HEK293 (cell line): ENCODE results near the gene ZRANB1.

ENCODE experiments used
- CTCF ChIA-PET: fragments of 350-600 bp; formaldehyde crosslinking; extraction: SDS; loops from one replicate; lab custom pipeline; 2021; ENCODE audit warnings: antibody characterized with exemption; lab: Yijun Ruan, JAX
- POLR2A ChIA-PET: fragments of 300-600 bp; formaldehyde crosslinking; extraction: SDS; loops from one replicate; lab custom pipeline; 2020; ENCODE audit warnings: antibody characterized with exemption, inconsistent platforms; lab: Yijun Ruan, JAX
- H3K27ac ChIP-seq: fragments of 200-500 bp; sonication (Bioruptor generic); 2 replicates; pipeline ENCODE4 v1.5.1; 2014; ENCODE audit warnings: low read depth, low read length, control low read depth, inconsistent platforms; ENCODE audit errors: extremely low read depth
- H3K36me3 ChIP-seq, 2 experiments: fragments of 200-500 bp in 1 of 2; sonication (Bioruptor generic) in 1 of 2; 1 replicate in 1 of 2; 2 replicates in 1 of 2; pipeline ENCODE4 v1.5.1; 2014 to 2017; ENCODE audit warnings: inconsistent platforms in 2 of 2, low read length in 2 of 2; ENCODE audit not compliant: control insufficient read depth in 2 of 2, insufficient read depth in 1 of 2
- H3K4me1 ChIP-seq: fragments of 200-500 bp; sonication (Bioruptor generic); 2 replicates; pipeline ENCODE4 v1.5.1; 2014; ENCODE audit warnings: mild to moderate bottlenecking, low read length, inconsistent platforms; ENCODE audit not compliant: control insufficient read depth, insufficient read depth
- H3K4me3 ChIP-seq: 2 replicates; pipeline ENCODE4 v1.5.1; 2011; ENCODE audit warnings: low read depth, mild to moderate bottlenecking, control low read depth, low read length, moderate library complexity
- H3K9me3 ChIP-seq: fragments of 200-500 bp; sonication (Bioruptor generic); 2 replicates; pipeline ENCODE4 v1.5.1; 2014; ENCODE audit warnings: low read depth, low read length, inconsistent platforms; ENCODE audit not compliant: control insufficient read depth, insufficient read depth
- HOXA7 ChIP-seq: sonication (generic); formaldehyde crosslinking; IDR thresholded peaks from 2 replicates; pipeline ENCODE4 v1.8.1; 2022; ENCODE audit warnings: missing genetic modification reagents, borderline replicate concordance
- KLF7 ChIP-seq: fragments of 450-650 bp; formaldehyde crosslinking; IDR thresholded peaks from 2 replicates; pipeline ENCODE4 v1.5.1; 2016; ENCODE audit warnings: missing biosample characterization, missing genetic modification characterization, borderline replicate concordance
- SP3 ChIP-seq: fragments of 450-650 bp; formaldehyde crosslinking; IDR thresholded peaks from 2 replicates; pipeline ENCODE4 v1.5.1; 2016; ENCODE audit warnings: missing biosample characterization, missing genetic modification characterization
- ZBTB17 ChIP-seq: fragments of 450-650 bp; formaldehyde crosslinking; IDR thresholded peaks from 2 replicates; pipeline ENCODE4 v1.5.1; 2016; ENCODE audit warnings: missing biosample characterization, missing genetic modification characterization
- ZFHX2 ChIP-seq: fragments of 450-650 bp; formaldehyde crosslinking; conservative IDR thresholded peaks from 2 replicates; pipeline ENCODE4 v1.5.1; 2016; ENCODE audit warnings: missing biosample characterization, missing genetic modification characterization
- ZNF174 ChIP-seq: fragments of 450-650 bp; formaldehyde crosslinking; IDR thresholded peaks from 2 replicates; pipeline ENCODE4 v1.5.0; 2017; ENCODE audit warnings: missing biosample characterization, mild to moderate bottlenecking, missing genetic modification characterization
- ZNF302 ChIP-seq: fragments of 450-650 bp; formaldehyde crosslinking; IDR thresholded peaks from 2 replicates; pipeline ENCODE4 v1.5.1; 2016; ENCODE audit warnings: missing biosample characterization, missing genetic modification characterization, low read depth
- ZNF324 ChIP-seq: fragments of 450-650 bp; formaldehyde crosslinking; IDR thresholded peaks from 2 replicates; pipeline ENCODE4 v1.5.1; 2016; ENCODE audit warnings: missing biosample characterization, missing genetic modification characterization
- ZNF391 ChIP-seq: fragments of 450-650 bp; formaldehyde crosslinking; IDR thresholded peaks from 2 replicates; pipeline ENCODE4 v1.5.1; 2016; ENCODE audit warnings: low read depth, missing biosample characterization, missing genetic modification characterization, borderline replicate concordance
- ZNF501 ChIP-seq: fragments of 450-650 bp; formaldehyde crosslinking; IDR thresholded peaks from 2 replicates; pipeline ENCODE4 v1.5.1; 2016; ENCODE audit warnings: missing biosample characterization, missing genetic modification characterization
- ZNF510 ChIP-seq: fragments of 450-650 bp; formaldehyde crosslinking; IDR thresholded peaks from 2 replicates; pipeline ENCODE4 v1.5.1; 2018; ENCODE audit warnings: mild to moderate bottlenecking, missing genetic modification characterization, missing biosample characterization; ENCODE audit not compliant: insufficient replicate concordance
- ZNF548 ChIP-seq: fragments of 450-650 bp; formaldehyde crosslinking; IDR thresholded peaks from 2 replicates; pipeline ENCODE4 v1.5.1; 2016; ENCODE audit warnings: missing biosample characterization, missing genetic modification characterization
- ZNF555 ChIP-seq: fragments of 450-650 bp; formaldehyde crosslinking; conservative IDR thresholded peaks from 2 replicates; pipeline ENCODE4 v1.5.1; 2017; ENCODE audit warnings: missing biosample characterization, mild to moderate bottlenecking, missing genetic modification characterization, inconsistent platforms
- TF ChIP-seq, protein P1 (sequence below): fragments of 450-650 bp; formaldehyde crosslinking; IDR thresholded peaks from 2 replicates; pipeline ENCODE4 v1.5.1; 2016; ENCODE audit warnings: missing biosample characterization, missing genetic modification characterization
- TF ChIP-seq, protein P2 (sequence below): fragments of 450-650 bp; formaldehyde crosslinking; IDR thresholded peaks from 2 replicates; pipeline ENCODE4 v1.5.1; 2016; ENCODE audit warnings: missing biosample characterization, missing genetic modification characterization
- TF ChIP-seq, protein P3 (sequence below): fragments of 450-650 bp; formaldehyde crosslinking; IDR thresholded peaks from 2 replicates; pipeline ENCODE4 v1.5.1; 2016; ENCODE audit warnings: missing biosample characterization, missing genetic modification characterization, borderline replicate concordance
- TF ChIP-seq, protein P4 (sequence below): fragments of 450-650 bp; formaldehyde crosslinking; IDR thresholded peaks from 2 replicates; pipeline ENCODE4 v1.5.1; 2016; ENCODE audit warnings: missing biosample characterization, missing genetic modification characterization
- TF ChIP-seq, protein P5 (sequence below): fragments of 450-650 bp; formaldehyde crosslinking; conservative IDR thresholded peaks from 2 replicates; pipeline ENCODE4 v1.5.1; 2016; ENCODE audit warnings: low read depth, missing biosample characterization, missing genetic modification characterization

Gene ZRANB1

DNA sequence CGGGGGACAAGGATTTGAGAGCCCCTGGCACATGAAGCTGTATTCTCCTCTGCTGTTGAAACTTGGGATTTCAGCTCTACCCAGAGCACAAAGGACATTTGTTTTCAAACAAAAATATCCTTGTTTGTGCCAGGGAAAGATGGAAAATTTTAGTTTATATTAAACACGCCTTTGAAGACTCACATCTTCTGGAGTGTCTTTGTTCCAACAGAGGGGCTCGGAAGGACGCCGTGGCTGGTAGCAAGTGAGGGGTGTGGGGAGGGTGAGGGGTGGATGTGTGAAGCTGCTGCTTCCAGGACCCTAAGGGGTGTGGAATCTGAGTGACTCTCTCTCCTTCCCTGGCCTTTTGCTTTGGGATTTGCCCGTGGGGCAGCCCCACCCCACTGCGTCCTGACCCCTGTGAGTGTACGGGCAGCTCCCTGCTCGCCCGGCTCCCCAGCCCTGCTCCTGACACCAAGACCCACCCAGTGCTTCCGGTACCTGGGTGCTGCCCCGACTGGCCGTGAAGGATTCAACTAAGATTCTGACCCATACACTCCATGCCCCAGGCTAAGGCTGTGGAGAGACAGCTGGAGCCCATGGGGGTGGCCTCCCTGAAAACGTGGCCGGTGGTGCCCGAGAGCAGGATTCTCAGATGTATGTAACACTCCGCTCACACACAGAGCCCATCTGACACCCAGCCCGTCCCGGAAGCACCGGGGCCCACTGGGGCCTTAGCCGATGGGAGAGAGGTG lies 59.6 kb downstream of the ZRANB1 start:
- Histone ChIP-seq H3K4me3 (no peak overlapping the region), H3K4me1 (no peaks in the 10 kb centered on the region)
- CTCF ChIA-PET: interaction anchor here (0.5 to 0.7 kb wide), 2 partner anchors 10 to 499 kb away, joined by 3 read pairs; no protein-coding TSS in a partner anchor
- no peak for TF ChIP-seq ZNF391 (tag by site-specific recombination)
- TF ChIP-seq ZNF302: no peak
- TF ChIP-seq, protein P1, sequence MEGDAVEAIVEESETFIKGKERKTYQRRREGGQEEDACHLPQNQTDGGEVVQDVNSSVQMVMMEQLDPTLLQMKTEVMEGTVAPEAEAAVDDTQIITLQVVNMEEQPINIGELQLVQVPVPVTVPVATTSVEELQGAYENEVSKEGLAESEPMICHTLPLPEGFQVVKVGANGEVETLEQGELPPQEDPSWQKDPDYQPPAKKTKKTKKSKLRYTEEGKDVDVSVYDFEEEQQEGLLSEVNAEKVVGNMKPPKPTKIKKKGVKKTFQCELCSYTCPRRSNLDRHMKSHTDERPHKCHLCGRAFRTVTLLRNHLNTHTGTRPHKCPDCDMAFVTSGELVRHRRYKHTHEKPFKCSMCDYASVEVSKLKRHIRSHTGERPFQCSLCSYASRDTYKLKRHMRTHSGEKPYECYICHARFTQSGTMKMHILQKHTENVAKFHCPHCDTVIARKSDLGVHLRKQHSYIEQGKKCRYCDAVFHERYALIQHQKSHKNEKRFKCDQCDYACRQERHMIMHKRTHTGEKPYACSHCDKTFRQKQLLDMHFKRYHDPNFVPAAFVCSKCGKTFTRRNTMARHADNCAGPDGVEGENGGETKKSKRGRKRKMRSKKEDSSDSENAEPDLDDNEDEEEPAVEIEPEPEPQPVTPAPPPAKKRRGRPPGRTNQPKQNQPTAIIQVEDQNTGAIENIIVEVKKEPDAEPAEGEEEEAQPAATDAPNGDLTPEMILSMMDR (tag by site-specific recombination): no peak
- TF ChIP-seq ZNF555 (tag by site-specific recombination): no peak
- TF ChIP-seq, protein P2, sequence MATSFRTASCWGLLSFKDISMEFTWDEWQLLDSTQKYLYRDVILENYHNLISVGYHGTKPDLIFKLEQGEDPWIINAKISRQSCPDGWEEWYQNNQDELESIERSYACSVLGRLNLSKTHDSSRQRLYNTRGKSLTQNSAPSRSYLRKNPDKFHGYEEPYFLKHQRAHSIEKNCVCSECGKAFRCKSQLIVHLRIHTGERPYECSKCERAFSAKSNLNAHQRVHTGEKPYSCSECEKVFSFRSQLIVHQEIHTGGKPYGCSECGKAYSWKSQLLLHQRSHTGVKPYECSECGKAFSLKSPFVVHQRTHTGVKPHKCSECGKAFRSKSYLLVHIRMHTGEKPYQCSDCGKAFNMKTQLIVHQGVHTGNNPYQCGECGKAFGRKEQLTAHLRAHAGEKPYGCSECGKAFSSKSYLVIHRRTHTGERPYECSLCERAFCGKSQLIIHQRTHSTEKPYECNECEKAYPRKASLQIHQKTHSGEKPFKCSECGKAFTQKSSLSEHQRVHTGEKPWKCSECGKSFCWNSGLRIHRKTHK: no peak
- TF ChIP-seq KLF7: no peak
- TF ChIP-seq ZBTB17: no peak
- no peak for TF ChIP-seq ZNF324 (tag by site-specific recombination)
- TF ChIP-seq SP3: no peak
- TF ChIP-seq ZFHX2 (tag by site-specific recombination): no peak
- TF ChIP-seq, protein P3, sequence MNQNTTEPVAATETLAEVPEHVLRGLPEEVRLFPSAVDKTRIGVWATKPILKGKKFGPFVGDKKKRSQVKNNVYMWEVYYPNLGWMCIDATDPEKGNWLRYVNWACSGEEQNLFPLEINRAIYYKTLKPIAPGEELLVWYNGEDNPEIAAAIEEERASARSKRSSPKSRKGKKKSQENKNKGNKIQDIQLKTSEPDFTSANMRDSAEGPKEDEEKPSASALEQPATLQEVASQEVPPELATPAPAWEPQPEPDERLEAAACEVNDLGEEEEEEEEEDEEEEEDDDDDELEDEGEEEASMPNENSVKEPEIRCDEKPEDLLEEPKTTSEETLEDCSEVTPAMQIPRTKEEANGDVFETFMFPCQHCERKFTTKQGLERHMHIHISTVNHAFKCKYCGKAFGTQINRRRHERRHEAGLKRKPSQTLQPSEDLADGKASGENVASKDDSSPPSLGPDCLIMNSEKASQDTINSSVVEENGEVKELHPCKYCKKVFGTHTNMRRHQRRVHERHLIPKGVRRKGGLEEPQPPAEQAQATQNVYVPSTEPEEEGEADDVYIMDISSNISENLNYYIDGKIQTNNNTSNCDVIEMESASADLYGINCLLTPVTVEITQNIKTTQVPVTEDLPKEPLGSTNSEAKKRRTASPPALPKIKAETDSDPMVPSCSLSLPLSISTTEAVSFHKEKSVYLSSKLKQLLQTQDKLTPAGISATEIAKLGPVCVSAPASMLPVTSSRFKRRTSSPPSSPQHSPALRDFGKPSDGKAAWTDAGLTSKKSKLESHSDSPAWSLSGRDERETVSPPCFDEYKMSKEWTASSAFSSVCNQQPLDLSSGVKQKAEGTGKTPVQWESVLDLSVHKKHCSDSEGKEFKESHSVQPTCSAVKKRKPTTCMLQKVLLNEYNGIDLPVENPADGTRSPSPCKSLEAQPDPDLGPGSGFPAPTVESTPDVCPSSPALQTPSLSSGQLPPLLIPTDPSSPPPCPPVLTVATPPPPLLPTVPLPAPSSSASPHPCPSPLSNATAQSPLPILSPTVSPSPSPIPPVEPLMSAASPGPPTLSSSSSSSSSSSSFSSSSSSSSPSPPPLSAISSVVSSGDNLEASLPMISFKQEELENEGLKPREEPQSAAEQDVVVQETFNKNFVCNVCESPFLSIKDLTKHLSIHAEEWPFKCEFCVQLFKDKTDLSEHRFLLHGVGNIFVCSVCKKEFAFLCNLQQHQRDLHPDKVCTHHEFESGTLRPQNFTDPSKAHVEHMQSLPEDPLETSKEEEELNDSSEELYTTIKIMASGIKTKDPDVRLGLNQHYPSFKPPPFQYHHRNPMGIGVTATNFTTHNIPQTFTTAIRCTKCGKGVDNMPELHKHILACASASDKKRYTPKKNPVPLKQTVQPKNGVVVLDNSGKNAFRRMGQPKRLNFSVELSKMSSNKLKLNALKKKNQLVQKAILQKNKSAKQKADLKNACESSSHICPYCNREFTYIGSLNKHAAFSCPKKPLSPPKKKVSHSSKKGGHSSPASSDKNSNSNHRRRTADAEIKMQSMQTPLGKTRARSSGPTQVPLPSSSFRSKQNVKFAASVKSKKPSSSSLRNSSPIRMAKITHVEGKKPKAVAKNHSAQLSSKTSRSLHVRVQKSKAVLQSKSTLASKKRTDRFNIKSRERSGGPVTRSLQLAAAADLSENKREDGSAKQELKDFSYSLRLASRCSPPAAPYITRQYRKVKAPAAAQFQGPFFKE: no peak
- TF ChIP-seq ZNF501: no peak
- TF ChIP-seq HOXA7 (CRISPR knock-in tag): no peak
- TF ChIP-seq, all 188 proteins: peak for 0
- H3K27ac ChIP-seq: no peak overlapping the region
- peaks cover 5 to 89% of the 10 kb centered on the region in 2 experiments; a peak in 2 of 3 replicates for H3K36me3 ChIP-seq
- H3K9me3 ChIP-seq: no peaks in the 10 kb centered on the region
- POLR2A ChIA-PET: no interaction called here

DNA sequence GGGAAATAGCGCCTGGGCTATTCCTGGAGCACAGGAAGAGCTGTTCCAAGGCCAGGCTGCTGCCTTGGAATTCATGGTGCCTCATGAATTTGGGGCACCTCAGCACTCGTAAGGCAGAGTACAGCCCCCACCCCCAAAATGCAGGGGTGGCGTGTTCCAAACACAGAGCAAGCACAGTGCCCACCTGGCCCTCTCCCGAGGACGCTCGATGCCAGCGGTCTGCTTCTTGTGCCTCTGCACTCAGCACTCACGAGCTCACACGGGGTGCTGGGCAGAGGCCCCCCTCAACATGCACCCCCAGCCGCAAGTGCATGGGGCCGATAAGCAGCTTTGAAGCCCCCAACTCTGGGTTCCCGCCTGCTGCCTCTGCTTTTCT lies 60.1 kb downstream of the ZRANB1 start:
- Histone ChIP-seq H3K4me1 (no peaks in the 10 kb centered on the region), H3K36me3 (peaks cover 5 to 88% of the 10 kb centered on the region in 2 experiments; a peak in 2 of 3 replicates), H3K27ac (no peak overlapping the region), H3K9me3 (no peaks in the 10 kb centered on the region), H3K4me3 (no peak overlapping the region)
- ChIA-PET POLR2A (no interaction called here), CTCF (no interaction called here)
- no peak for TF ChIP-seq ZNF174 (tag by site-specific recombination)
- TF ChIP-seq, protein P4, sequence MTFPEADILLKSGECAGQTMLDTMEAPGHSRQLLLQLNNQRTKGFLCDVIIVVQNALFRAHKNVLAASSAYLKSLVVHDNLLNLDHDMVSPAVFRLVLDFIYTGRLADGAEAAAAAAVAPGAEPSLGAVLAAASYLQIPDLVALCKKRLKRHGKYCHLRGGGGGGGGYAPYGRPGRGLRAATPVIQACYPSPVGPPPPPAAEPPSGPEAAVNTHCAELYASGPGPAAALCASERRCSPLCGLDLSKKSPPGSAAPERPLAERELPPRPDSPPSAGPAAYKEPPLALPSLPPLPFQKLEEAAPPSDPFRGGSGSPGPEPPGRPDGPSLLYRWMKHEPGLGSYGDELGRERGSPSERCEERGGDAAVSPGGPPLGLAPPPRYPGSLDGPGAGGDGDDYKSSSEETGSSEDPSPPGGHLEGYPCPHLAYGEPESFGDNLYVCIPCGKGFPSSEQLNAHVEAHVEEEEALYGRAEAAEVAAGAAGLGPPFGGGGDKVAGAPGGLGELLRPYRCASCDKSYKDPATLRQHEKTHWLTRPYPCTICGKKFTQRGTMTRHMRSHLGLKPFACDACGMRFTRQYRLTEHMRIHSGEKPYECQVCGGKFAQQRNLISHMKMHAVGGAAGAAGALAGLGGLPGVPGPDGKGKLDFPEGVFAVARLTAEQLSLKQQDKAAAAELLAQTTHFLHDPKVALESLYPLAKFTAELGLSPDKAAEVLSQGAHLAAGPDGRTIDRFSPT (tag by site-specific recombination): no peak
- no peak for TF ChIP-seq ZNF548
- no peak for TF ChIP-seq ZNF510 (tag by site-specific recombination)
- TF ChIP-seq, protein P5, sequence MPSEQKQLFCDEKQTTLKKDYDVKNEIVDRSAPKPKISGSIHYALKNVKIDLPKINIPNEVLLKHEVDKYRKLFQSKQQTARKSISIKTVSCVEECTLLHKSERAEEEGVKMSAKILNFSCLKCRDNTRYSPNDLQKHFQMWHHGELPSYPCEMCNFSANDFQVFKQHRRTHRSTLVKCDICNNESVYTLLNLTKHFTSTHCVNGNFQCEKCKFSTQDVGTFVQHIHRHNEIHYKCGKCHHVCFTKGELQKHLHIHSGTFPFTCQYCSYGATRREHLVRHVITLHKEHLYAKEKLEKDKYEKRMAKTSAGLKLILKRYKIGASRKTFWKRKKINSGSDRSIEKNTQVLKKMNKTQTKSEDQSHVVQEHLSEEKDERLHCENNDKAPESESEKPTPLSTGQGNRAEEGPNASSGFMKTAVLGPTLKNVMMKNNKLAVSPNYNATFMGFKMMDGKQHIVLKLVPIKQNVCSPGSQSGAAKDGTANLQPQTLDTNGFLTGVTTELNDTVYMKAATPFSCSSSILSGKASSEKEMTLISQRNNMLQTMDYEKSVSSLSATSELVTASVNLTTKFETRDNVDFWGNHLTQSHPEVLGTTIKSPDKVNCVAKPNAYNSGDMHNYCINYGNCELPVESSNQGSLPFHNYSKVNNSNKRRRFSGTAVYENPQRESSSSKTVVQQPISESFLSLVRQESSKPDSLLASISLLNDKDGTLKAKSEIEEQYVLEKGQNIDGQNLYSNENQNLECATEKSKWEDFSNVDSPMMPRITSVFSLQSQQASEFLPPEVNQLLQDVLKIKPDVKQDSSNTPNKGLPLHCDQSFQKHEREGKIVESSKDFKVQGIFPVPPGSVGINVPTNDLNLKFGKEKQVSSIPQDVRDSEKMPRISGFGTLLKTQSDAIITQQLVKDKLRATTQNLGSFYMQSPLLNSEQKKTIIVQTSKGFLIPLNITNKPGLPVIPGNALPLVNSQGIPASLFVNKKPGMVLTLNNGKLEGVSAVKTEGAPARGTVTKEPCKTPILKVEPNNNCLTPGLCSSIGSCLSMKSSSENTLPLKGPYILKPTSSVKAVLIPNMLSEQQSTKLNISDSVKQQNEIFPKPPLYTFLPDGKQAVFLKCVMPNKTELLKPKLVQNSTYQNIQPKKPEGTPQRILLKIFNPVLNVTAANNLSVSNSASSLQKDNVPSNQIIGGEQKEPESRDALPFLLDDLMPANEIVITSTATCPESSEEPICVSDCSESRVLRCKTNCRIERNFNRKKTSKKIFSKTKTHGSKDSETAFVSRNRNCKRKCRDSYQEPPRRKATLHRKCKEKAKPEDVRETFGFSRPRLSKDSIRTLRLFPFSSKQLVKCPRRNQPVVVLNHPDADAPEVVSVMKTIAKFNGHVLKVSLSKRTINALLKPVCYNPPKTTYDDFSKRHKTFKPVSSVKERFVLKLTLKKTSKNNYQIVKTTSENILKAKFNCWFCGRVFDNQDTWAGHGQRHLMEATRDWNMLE: no peak
